Endothelial cell of umbilical vein (primary cell): Measurements from ENCODE around the gene AFG1L. TPM values are rescaled to one million over a fixed set of nuclear protein-coding genes. Genes with fewer than 3 reads are reported as not detected.
A peak's percentile ranks its signal among the peaks of the same experiment; 100 is the strongest.

Source experiments
- BruUV-seq: library from RNA; stranded (reverse); fragments of 400-500 nt; replicated peaks from 2 replicates; lab custom pipeline; 2021; lab: Mats Ljungman, UMichigan
- CTCF ChIA-PET: fragments of 300-600, 350-600 bp; sonication (Branson Sonifier 250); formaldehyde crosslinking; loops from one replicate; lab custom pipeline; 2021; ENCODE audit warnings: antibody characterized with exemption, inconsistent platforms; lab: Charles Lee
- POLR2A ChIA-PET: fragments of 300-600, 350-600 bp; sonication (Branson Sonifier 250); formaldehyde crosslinking; loops from one replicate; lab custom pipeline; 2021; ENCODE audit warnings: antibody characterized with exemption, inconsistent platforms; lab: Charles Lee
- DNase-seq: peaks from one replicate; pipeline ENCODE4 v3.0.0-alpha.2; 2011; ENCODE audit warnings: low read depth, low spot score
- FAIRE-seq: peaks from 2 replicates; lab custom pipeline; 2011; peaks lifted over from hg19 to GRCh38; lab: Jason Lieb, UNC
- H2AFZ ChIP-seq: 2 replicates; pipeline ENCODE4 v1.6.0; 2012; ENCODE audit warnings: low read depth, low read length, control low read depth, inconsistent platforms
- H3K27ac ChIP-seq: 2 replicates; pipeline ENCODE4 v1.5.1; 2011; ENCODE audit warnings: low read depth, mild to moderate bottlenecking, control low read depth, low read length, moderate library complexity; ENCODE audit not compliant: insufficient read depth
- H3K27me3 ChIP-seq, 2 experiments: 2 replicates each; pipeline versions ENCODE4 v1.6.0 to v1.6.1; 2011; ENCODE audit warnings: low read length in 2 of 2, mixed read lengths in 1 of 2; ENCODE audit not compliant: control insufficient read depth in 2 of 2, insufficient read depth in 2 of 2
- H3K36me3 ChIP-seq, 2 experiments: 2 replicates in 1 of 2; 3 replicates in 1 of 2; pipeline ENCODE4 v1.5.1; 2011; ENCODE audit warnings: low read length in 2 of 2, mild to moderate bottlenecking in 1 of 2, moderate library complexity in 1 of 2; ENCODE audit not compliant: control insufficient read depth in 2 of 2, insufficient read depth in 2 of 2; ENCODE audit errors: extremely low read depth in 1 of 2
- H3K4me1 ChIP-seq: 3 replicates; pipeline ENCODE4 v1.5.1; 2011; ENCODE audit warnings: mild to moderate bottlenecking, low read length; ENCODE audit not compliant: control insufficient read depth, insufficient read depth; ENCODE audit errors: extremely low read depth
- H3K4me2 ChIP-seq: 2 replicates; pipeline ENCODE4 v1.6.1; 2011; ENCODE audit warnings: low read length, control low read depth, mixed read lengths; ENCODE audit not compliant: insufficient read depth
- H3K4me3 ChIP-seq, 3 experiments: fragments of 200-600 bp in 1 of 3; sonication (generic), shearing (Covaris generic) in 1 of 3; replicated peaks in 1 of 3; 2 replicates each; pipeline ENCODE4 v1.5.1; 2011 to 2016; ENCODE audit warnings: control low read depth in 3 of 3, low read length in 3 of 3, mild to moderate bottlenecking in 2 of 3, inconsistent platforms in 1 of 3, low read depth in 1 of 3, moderate library complexity in 1 of 3; ENCODE audit not compliant: insufficient read depth in 1 of 3
- H3K79me2 ChIP-seq: 2 replicates; pipeline ENCODE4 v1.6.0; 2012; ENCODE audit warnings: low read length, inconsistent platforms; ENCODE audit not compliant: control insufficient read depth, insufficient read depth
- H3K9ac ChIP-seq: replicated peaks from 2 replicates; pipeline ENCODE3; 2011; ENCODE audit warnings: low read length, control low read depth; ENCODE audit not compliant: insufficient read depth; ENCODE audit errors: extremely low read depth
- H3K9me1 ChIP-seq: replicated peaks from 3 replicates; pipeline ENCODE4 v1.6.0; 2011; ENCODE audit warnings: mild to moderate bottlenecking, low read length; ENCODE audit not compliant: control insufficient read depth, insufficient read depth; ENCODE audit errors: extremely low read depth
- H3K9me3 ChIP-seq: replicated peaks from 2 replicates; pipeline ENCODE4 v1.5.1; 2012; ENCODE audit warnings: low read length, inconsistent platforms; ENCODE audit not compliant: control insufficient read depth, insufficient read depth
- H4K20me1 ChIP-seq: replicated peaks from 2 replicates; pipeline ENCODE3; 2011; ENCODE audit warnings: mild to moderate bottlenecking, low read length; ENCODE audit not compliant: control insufficient read depth, insufficient read depth; ENCODE audit errors: extremely low read depth
- CTCF ChIP-seq, 2 donors: IDR thresholded peaks; 1 replicate in 1 of 2; 2 replicates in 1 of 2; pipeline ENCODE4 v1.5.1; 2011; ENCODE audit warnings: low read length in 2 of 2, mild to moderate bottlenecking in 2 of 2, moderate library complexity in 2 of 2, control low read depth in 1 of 2, inconsistent platforms in 1 of 2, low read depth in 1 of 2; ENCODE audit not compliant: insufficient read depth in 1 of 2; ENCODE audit errors: extremely low read depth in 1 of 2
- EZH2 ChIP-seq: IDR thresholded peaks from 2 replicates; pipeline ENCODE4 v1.6.1; 2012; ENCODE audit warnings: borderline replicate concordance, low read depth, mild to moderate bottlenecking, moderate library complexity, low read length, inconsistent platforms; ENCODE audit not compliant: severe bottlenecking
- FOS ChIP-seq: IDR thresholded peaks from 2 replicates; pipeline ENCODE4 v1.6.1; 2011; ENCODE audit warnings: mild to moderate bottlenecking, low read length, moderate library complexity, borderline replicate concordance; ENCODE audit not compliant: insufficient read depth
- GATA2 ChIP-seq: IDR thresholded peaks from 2 replicates; pipeline ENCODE4 v1.7.0; 2011; ENCODE audit warnings: low read depth, mild to moderate bottlenecking, moderate library complexity, mixed read lengths, low read length; ENCODE audit not compliant: insufficient read length, insufficient read depth
- JUN ChIP-seq: IDR thresholded peaks from 2 replicates; pipeline ENCODE4 v1.6.1; 2011; ENCODE audit warnings: borderline replicate concordance, low read depth; ENCODE audit not compliant: insufficient read length, insufficient read depth
- MAX ChIP-seq: IDR thresholded peaks from 2 replicates; pipeline ENCODE4 v1.6.1; 2011; ENCODE audit not compliant: insufficient read depth, insufficient read length
- MYC ChIP-seq: IDR thresholded peaks from one replicate; pipeline ENCODE4 v1.6.1; 2011; ENCODE audit warnings: mild to moderate bottlenecking, low read depth, low read length
- POLR2A ChIP-seq: IDR thresholded peaks from 2 replicates; pipeline ENCODE4 v1.6.1; 2012; ENCODE audit warnings: low read depth, mild to moderate bottlenecking, control low read depth, low read length
- POLR2AphosphoS5 ChIP-seq: IDR thresholded peaks from 2 replicates; pipeline ENCODE4 v1.6.1; 2012; ENCODE audit warnings: low read depth, mild to moderate bottlenecking, control low read depth, low read length, moderate library complexity; ENCODE audit not compliant: insufficient read depth
- dilution Hi-C: fragments of 300-500 bp; cut with MboI; formaldehyde crosslinking; loops from one replicate; pipeline ENCODE4 v1.15.0; 2019; ENCODE audit warnings: low sequenced_read_pairs; ENCODE audit not compliant: extremely low pct_ligation_motif_present
- intact Hi-C: fragments of 100-400 bp; cut with micrococcal nuclease; formaldehyde crosslinking; loops from one replicate; pipeline ENCODE4 v1.10.0; 2022
- polyA plus RNA-seq, 4 experiments: library from polyadenylated mRNA; depleted of rRNA in 3 of 4; stranded (reverse) in 3 of 4; unstranded in 1 of 4; fragments of >200 nt; gene quantifications; 2 replicates each; pipeline versions ENCODE4 v1.2.1 to v1.2.3, GENCODE V29; 2011 to 2012; ENCODE audit warnings: missing spikeins in 1 of 4
- total RNA-seq: library from RNA; stranded (reverse); gene quantifications from 2 replicates; pipeline ENCODE4 v1.2.3, GENCODE V29; 2021

The AFG1L gene
- total and polyA plus RNA-seq, 2 donors (not counting 3 experiments of a cell fraction or from before 2014, with no cell fraction given): 1.0 to 6.2 TPM

- no peaks in the 10 kb centered on the region for H4K20me1 ChIP-seq
- FAIRE-seq (no peak), DNase-seq (no peak)
- intact Hi-C loops (no loop called here), dilution Hi-C loops (no loop called here)
- no peaks in the 10 kb centered on the region for H3K9me3 ChIP-seq
- H3K4me3 ChIP-seq: no peak overlapping the region
- no peaks in the 10 kb centered on the region for H3K36me3 ChIP-seq
- no peak overlapping the region for H2AFZ ChIP-seq
- no peak overlapping the region for H3K4me2 ChIP-seq
- TF ChIP-seq POLR2A (no peak), EZH2 (no peak), MAX (no peak), JUN (no peak), POLR2AphosphoS5 (no peak)
- H3K4me1 ChIP-seq: peaks cover 6% of the 10 kb centered on the region
- H3K9me1 ChIP-seq: no peaks in the 10 kb centered on the region
- no peak overlapping the region for H3K9ac ChIP-seq
- H3K27ac ChIP-seq: no peak overlapping the region
- H3K27me3 ChIP-seq: no peaks in the 10 kb centered on the region
- ChIA-PET POLR2A (no interaction called here), CTCF (interaction anchor here (0.7 to 3.1 kb wide), 3 partner anchors 11 to 27 kb away, joined by 3 to 23 read pairs (median 3); no protein-coding TSS in a partner anchor)
- no TSS peak for BruUV-seq
- no peaks in the 10 kb centered on the region for H3K79me2 ChIP-seq
These were observed 170.2 kb downstream of the AFG1L start for GRCh38 chr6:108465098-108465495.

GRCh38 chr6:108468346-108468745 lies 173.5 kb downstream of the AFG1L start:
- Histone ChIP-seq H4K20me1 (no peaks in the 10 kb centered on the region), H3K4me2 (no peak overlapping the region), H3K9ac (no peak overlapping the region), H3K79me2 (no peaks in the 10 kb centered on the region), H3K4me1 (peaks cover 6% of the 10 kb centered on the region), H2AFZ (no peak overlapping the region), H3K27me3 (no peaks in the 10 kb centered on the region), H3K4me3 (no peak overlapping the region), H3K36me3 (no peaks in the 10 kb centered on the region), H3K9me1 (no peaks in the 10 kb centered on the region), H3K9me3 (no peaks in the 10 kb centered on the region), H3K27ac (no peak overlapping the region)
- dilution Hi-C loops: no loop called here
- FAIRE-seq: no peak
- peak; percentile 80 for DNase-seq
- no peak for TF ChIP-seq MYC
- no peak for TF ChIP-seq POLR2AphosphoS5
- no peak for TF ChIP-seq MAX
- TF ChIP-seq EZH2: no peak
- TF ChIP-seq CTCF (IDR thresholded peaks at IDR 0.05; ENCODE audit: extremely low read depth in 1 of 2, insufficient read depth in 1 of 2, low read depth in 1 of 2, low read length in 2 of 2): no peak
- TF ChIP-seq FOS: no peak
- no peak for TF ChIP-seq JUN
- no peak for TF ChIP-seq POLR2A
- no peak for TF ChIP-seq GATA2
- ChIA-PET CTCF (interaction anchor here (0.9 to 2.7 kb wide), 4 partner anchors 11 to 207 kb away, joined by 3 to 22 read pairs (median 4); partner anchors contain the start of gene SNX3), POLR2A (no interaction called here)
- intact Hi-C loops: loop anchor here (2.0 kb wide), 1 partner anchor 16 kb away; no protein-coding TSS in a partner anchor
- BruUV-seq: no TSS peak
